Measurements from ENCODE around the gene AWAT1.
"Not testable (repeated sequence)": the region's sequence is repeated elsewhere in the genome, so short reads cannot be mapped to it uniquely, and the experiment has no call there.

GRCh38 chrX:70209570-70209969, 24.9 kb upstream of the AWAT1 start:
- TF ChIP-seq, protein P1, sequence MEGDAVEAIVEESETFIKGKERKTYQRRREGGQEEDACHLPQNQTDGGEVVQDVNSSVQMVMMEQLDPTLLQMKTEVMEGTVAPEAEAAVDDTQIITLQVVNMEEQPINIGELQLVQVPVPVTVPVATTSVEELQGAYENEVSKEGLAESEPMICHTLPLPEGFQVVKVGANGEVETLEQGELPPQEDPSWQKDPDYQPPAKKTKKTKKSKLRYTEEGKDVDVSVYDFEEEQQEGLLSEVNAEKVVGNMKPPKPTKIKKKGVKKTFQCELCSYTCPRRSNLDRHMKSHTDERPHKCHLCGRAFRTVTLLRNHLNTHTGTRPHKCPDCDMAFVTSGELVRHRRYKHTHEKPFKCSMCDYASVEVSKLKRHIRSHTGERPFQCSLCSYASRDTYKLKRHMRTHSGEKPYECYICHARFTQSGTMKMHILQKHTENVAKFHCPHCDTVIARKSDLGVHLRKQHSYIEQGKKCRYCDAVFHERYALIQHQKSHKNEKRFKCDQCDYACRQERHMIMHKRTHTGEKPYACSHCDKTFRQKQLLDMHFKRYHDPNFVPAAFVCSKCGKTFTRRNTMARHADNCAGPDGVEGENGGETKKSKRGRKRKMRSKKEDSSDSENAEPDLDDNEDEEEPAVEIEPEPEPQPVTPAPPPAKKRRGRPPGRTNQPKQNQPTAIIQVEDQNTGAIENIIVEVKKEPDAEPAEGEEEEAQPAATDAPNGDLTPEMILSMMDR (IDR thresholded peaks at IDR 0.05), result not testable (repeated sequence)
- TF ChIP-seq, protein P2, sequence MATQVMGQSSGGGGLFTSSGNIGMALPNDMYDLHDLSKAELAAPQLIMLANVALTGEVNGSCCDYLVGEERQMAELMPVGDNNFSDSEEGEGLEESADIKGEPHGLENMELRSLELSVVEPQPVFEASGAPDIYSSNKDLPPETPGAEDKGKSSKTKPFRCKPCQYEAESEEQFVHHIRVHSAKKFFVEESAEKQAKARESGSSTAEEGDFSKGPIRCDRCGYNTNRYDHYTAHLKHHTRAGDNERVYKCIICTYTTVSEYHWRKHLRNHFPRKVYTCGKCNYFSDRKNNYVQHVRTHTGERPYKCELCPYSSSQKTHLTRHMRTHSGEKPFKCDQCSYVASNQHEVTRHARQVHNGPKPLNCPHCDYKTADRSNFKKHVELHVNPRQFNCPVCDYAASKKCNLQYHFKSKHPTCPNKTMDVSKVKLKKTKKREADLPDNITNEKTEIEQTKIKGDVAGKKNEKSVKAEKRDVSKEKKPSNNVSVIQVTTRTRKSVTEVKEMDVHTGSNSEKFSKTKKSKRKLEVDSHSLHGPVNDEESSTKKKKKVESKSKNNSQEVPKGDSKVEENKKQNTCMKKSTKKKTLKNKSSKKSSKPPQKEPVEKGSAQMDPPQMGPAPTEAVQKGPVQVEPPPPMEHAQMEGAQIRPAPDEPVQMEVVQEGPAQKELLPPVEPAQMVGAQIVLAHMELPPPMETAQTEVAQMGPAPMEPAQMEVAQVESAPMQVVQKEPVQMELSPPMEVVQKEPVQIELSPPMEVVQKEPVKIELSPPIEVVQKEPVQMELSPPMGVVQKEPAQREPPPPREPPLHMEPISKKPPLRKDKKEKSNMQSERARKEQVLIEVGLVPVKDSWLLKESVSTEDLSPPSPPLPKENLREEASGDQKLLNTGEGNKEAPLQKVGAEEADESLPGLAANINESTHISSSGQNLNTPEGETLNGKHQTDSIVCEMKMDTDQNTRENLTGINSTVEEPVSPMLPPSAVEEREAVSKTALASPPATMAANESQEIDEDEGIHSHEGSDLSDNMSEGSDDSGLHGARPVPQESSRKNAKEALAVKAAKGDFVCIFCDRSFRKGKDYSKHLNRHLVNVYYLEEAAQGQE (IDR thresholded peaks at IDR 0.05; ENCODE audit: insufficient read depth in 1 of 2, low read depth in 2 of 2, low read length in 1 of 2), result not testable (repeated sequence)
- not testable (repeated sequence) for TF ChIP-seq SIN3A (IDR thresholded peaks at IDR 0.05; ENCODE audit: borderline replicate concordance, insufficient read depth, low read depth, low read length); POLR2AphosphoS5 (IDR thresholded peaks at IDR 0.05; ENCODE audit: low read depth, low read length); TCF7L2 (IDR thresholded peaks at IDR 0.05; ENCODE audit: low read depth, low read length)
